Measurements from ENCODE around the gene ABHD4. TPM values are rescaled to one million over a fixed set of nuclear protein-coding genes. Genes with fewer than 3 reads are reported as not detected.
"Not testable (repeated sequence)": the region's sequence is repeated elsewhere in the genome, so short reads cannot be mapped to it uniquely, and the experiment has no call there.

The ABHD4 gene
- total RNA-seq, 4 donors from 2014 or later: 28.1 to 51.4 (median 42.8) TPM

DNA sequence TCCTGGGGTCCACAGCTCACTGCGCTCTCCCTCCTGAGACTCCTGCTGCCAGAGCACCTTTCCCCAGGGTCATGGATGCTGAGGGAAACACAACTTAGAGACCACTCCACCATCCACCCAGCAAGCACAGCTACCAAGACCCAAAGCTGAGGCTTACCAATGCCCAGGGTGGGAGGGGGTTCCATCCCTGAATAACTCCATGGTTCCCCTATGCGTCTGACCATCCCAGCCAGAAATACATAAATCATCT is 45.3 kb upstream of the ABHD4 start:
- Histone ChIP-seq H3K27me3 (no peaks in the 10 kb centered on the region), H3K4me1 (peaks cover 0 to 36% (median 32%) of the 10 kb centered on the region in 4 donors), H3K9me3 (no peaks in the 10 kb centered on the region), H3K27ac (peak overlapping the region in 3 of 4 donors; percentile 49 to 86 (median 50)), H3K4me3 (no peak overlapping the region), H3K36me3 (no peaks in the 10 kb centered on the region)
- TF ChIP-seq, protein P1, sequence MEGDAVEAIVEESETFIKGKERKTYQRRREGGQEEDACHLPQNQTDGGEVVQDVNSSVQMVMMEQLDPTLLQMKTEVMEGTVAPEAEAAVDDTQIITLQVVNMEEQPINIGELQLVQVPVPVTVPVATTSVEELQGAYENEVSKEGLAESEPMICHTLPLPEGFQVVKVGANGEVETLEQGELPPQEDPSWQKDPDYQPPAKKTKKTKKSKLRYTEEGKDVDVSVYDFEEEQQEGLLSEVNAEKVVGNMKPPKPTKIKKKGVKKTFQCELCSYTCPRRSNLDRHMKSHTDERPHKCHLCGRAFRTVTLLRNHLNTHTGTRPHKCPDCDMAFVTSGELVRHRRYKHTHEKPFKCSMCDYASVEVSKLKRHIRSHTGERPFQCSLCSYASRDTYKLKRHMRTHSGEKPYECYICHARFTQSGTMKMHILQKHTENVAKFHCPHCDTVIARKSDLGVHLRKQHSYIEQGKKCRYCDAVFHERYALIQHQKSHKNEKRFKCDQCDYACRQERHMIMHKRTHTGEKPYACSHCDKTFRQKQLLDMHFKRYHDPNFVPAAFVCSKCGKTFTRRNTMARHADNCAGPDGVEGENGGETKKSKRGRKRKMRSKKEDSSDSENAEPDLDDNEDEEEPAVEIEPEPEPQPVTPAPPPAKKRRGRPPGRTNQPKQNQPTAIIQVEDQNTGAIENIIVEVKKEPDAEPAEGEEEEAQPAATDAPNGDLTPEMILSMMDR (IDR thresholded peaks at IDR 0.05): no peak
- TF ChIP-seq POLR2A (IDR thresholded peaks at IDR 0.05): no peak
- no peak for DNase-seq

DNA sequence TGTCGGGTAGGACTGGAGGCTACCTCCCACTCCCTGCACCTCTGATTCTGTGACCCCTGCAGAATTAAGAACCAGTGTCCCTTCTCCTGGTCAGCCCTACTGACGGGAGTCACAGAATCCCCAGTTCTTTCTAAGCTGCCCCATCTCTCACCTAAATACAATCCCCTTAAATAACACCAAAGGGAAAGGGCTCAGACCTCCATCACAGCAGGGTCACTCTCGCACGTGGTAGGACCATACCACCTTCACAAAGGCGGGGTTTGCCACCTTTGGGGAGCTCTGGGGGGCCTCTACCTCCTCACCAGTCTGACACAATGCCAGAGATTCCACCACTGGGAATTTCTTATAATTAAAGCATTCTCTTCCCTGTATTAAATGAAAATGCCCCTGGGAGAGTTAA is 44.7 kb upstream of the ABHD4 start:
- Histone ChIP-seq H3K27me3 (no peaks in the 10 kb centered on the region), H3K4me1 (peaks cover 0 to 36% (median 34%) of the 10 kb centered on the region in 4 donors), H3K27ac (peak overlapping the region; percentile 57 to 90 (median 77)), H3K36me3 (no peaks in the 10 kb centered on the region), H3K9me3 (no peaks in the 10 kb centered on the region), H3K4me3 (no peak overlapping the region)
- DNase-seq: no peak
- TF ChIP-seq, protein P1 (IDR thresholded peaks at IDR 0.05): no peak
- TF ChIP-seq POLR2A (IDR thresholded peaks at IDR 0.05): no peak

DNA sequence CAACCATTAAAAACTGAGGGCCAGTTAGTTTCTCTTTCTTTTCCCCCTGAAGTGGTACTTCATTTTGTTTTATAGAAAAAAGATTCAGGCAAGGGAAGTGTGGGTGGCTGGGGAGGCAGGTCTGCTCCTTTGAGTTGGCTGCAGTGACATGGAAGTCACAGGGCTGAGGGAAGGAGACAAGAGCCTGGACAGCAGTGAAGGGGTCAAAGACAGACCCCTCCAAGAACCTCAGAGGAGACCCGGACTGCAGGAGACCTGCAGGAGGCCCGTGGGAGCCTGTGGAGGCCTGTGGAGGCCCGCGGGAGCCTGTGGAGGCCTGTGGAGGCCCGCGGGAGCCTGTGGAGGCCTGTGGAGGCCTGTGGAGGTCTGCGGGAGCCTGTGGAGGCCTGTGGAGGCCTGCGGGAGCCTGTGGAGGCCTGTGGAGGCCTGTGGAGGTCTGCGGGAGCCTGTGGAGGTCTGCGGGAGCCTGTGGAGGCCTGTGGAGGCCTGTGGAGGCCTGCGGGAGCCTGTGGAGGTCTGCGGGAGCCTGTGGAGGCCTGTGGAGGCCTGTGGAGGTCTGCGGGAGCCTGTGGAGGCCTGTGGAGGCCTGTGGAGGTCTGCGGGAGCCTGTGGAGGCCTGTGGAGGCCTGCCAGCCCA is 44.1 kb upstream of the ABHD4 start:
- not testable (repeated sequence) for H3K4me3 ChIP-seq, H3K27me3 ChIP-seq, H3K36me3 ChIP-seq, DNase-seq, H3K9me3 ChIP-seq
- H3K4me1 ChIP-seq: peaks cover 0 to 38% (median 36%) of the 10 kb centered on the region in 4 donors
- peak overlapping the region; percentile 57 to 90 (median 77) for H3K27ac ChIP-seq

DNA sequence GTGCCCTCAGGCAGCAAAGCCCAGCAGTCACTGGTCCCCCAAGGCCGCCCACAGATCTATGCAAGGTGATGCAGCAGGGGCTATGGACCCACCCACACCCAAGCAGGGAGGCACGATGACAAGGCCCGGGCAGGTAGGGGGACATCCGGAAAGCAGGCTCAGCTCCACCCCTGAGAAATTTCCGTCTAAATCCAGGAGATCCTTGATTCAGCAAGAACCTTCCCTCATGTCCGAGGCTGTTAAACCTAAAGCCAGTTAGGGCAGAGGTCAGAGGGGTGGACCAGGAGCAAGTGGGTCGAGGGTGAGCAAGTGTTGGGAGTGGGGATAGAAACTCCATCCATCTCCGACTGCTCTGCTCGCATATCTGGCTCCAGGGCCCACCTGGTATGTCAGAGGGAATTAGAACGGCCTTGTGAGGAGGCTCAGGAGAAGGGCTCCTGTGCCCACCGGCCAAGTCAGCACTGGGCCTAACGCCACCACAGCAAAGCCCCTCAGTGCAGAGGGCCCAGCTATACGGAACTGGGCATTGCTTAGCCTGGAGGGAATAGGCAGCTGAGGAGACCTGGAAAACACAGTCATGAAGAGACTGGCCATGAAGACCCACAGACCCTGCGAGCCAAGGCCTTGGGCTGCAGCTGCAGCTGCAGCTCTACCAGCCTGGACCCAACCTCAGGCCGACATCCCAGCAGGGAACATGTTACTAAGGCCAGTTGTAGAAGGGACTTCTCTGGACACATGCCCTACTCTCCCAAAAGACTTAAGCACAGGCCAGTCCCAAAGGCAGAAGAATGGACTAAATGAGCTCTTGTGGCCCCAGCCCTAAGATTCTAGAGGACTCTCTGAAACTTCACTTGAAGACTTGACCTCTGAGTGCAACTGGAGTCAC is 43.4 kb upstream of the ABHD4 start:
- no peak for DNase-seq
- TF ChIP-seq, protein P1 (IDR thresholded peaks at IDR 0.05): no peak
- no peak for TF ChIP-seq POLR2A (IDR thresholded peaks at IDR 0.05)
- Histone ChIP-seq H3K9me3 (no peaks in the 10 kb centered on the region), H3K27me3 (no peaks in the 10 kb centered on the region), H3K36me3 (no peaks in the 10 kb centered on the region), H3K4me3 (no peak overlapping the region), H3K4me1 (peaks cover 0 to 45% (median 40%) of the 10 kb centered on the region in 4 donors), H3K27ac (peak overlapping the region; percentile 73 to 90 (median 86))

DNA sequence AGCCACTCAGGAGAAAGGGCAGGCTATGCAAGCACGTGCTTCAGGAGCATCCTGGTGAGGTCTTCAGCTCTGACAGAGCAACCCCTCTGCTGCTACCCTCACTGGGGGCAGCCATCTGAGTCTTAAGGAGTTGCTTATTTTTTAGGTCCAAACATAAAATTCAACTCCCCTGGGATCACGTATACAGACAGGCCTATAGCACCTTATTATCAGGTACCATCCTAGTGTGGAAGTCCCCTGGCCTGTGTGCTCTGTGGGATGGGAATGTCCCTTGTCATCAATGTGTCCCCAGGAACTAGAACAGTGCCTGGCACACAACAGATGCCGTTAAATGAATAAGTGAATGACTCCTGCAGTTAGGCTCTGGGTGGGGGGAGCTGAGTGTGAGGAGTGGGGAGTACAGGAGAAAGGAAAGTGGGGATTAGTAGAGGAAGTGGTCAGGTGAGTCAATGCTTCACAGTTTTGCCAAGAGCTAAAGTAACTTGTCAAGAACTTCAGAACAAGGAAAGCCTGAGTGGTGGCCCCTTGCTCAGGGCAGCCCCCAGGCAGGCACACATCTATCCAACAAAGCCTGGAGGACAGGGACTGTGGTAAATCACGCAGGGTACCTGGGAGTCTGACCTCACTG is 42.6 kb upstream of the ABHD4 start:
- TF ChIP-seq, protein P1 (IDR thresholded peaks at IDR 0.05): no peak
- TF ChIP-seq POLR2A (IDR thresholded peaks at IDR 0.05): no peak
- H3K36me3 ChIP-seq: no peaks in the 10 kb centered on the region
- DNase-seq: peak in 1 of 3 donors; percentile 55
- no peaks in the 10 kb centered on the region for H3K9me3 ChIP-seq
- no peak overlapping the region for H3K4me3 ChIP-seq
- no peaks in the 10 kb centered on the region for H3K27me3 ChIP-seq
- peak overlapping the region; percentile 73 to 90 (median 86) for H3K27ac ChIP-seq
- H3K4me1 ChIP-seq: peaks cover 0 to 45% (median 39%) of the 10 kb centered on the region in 4 donors

Measured in Peyer's patch (tissue), 4 donors.